ENCODE results near the gene CELF2.
"Not testable (repeated sequence)": the region's sequence is repeated elsewhere in the genome, so short reads cannot be mapped to it uniquely, and the experiment has no call there.

Gene CELF2

GRCh38 chr10:10992072-10992471 lies 25.6 kb upstream of the CELF2 start:
- H3K27me3 ChIP-seq (ENCODE audit: control insufficient read depth, insufficient read depth, low read length): no peaks in the 10 kb centered on the region
- H3K4me1 ChIP-seq (ENCODE audit: control insufficient read depth, low read depth, low read length): no peaks in the 10 kb centered on the region
- H3K4me3 ChIP-seq (ENCODE audit: low read length): no peak overlapping the region
- H3K27ac ChIP-seq (ENCODE audit: low read length): no peak overlapping the region
- H3K9ac ChIP-seq (ENCODE audit: low read length): no peak overlapping the region
- H3K36me3 ChIP-seq (ENCODE audit: control insufficient read depth, low read depth, low read length): no peaks in the 10 kb centered on the region
- no peaks in the 10 kb centered on the region for H3K9me3 ChIP-seq (ENCODE audit: control insufficient read depth, low read depth, low read length)

DNA sequence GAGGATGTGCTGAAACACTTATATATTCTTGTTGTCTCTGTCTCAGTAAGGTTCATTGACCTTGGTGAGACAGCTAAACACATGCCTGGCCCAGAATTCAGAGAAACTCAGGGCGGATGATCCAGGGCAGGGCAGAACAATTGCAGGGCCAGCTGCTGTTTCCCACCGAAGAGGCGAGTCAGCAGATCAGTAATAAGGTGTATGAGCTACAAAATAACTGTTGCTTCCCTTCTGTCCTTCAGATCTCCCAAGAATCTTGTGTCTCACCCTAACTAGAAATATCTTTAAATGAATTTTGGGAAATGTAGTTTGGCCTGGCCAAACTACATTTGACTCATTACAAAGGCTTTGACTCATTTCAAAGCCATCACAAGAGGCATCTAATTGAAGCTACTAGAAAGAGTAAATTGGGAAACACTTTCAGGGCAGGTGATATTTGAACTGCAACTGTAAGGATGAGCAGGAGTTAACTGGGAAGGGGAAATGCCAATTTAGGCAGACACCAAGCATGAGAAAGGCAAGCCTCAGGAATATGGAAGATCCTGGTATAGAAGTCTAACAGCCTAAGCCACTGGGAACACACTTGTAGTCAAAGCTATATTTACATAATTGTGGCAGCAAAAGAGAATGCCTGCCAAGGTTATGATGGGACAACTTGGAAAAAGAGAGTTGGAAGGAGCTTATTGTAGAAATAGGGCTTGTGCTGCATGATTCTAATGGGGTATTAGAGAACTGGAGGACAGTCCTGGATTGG lies 24.5 kb upstream of the CELF2 start:
- no peaks in the 10 kb centered on the region for H3K27me3 ChIP-seq (ENCODE audit: control insufficient read depth, insufficient read depth, low read length)
- H3K4me1 ChIP-seq (ENCODE audit: control insufficient read depth, low read depth, low read length): no peaks in the 10 kb centered on the region
- H3K9me3 ChIP-seq (ENCODE audit: control insufficient read depth, low read depth, low read length): no peaks in the 10 kb centered on the region
- H3K27ac ChIP-seq (ENCODE audit: low read length): no peak overlapping the region
- H3K9ac ChIP-seq (ENCODE audit: low read length): no peak overlapping the region
- no peak overlapping the region for H3K4me3 ChIP-seq (ENCODE audit: low read length)
- no peaks in the 10 kb centered on the region for H3K36me3 ChIP-seq (ENCODE audit: control insufficient read depth, low read depth, low read length)

- H3K4me1 ChIP-seq (ENCODE audit: control insufficient read depth, low read depth, low read length): no peaks in the 10 kb centered on the region
- no peak overlapping the region for H3K9ac ChIP-seq (ENCODE audit: low read length)
- no peaks in the 10 kb centered on the region for H3K27me3 ChIP-seq (ENCODE audit: control insufficient read depth, insufficient read depth, low read length)
- no peak overlapping the region for H3K4me3 ChIP-seq (ENCODE audit: low read length)
- no peaks in the 10 kb centered on the region for H3K9me3 ChIP-seq (ENCODE audit: control insufficient read depth, low read depth, low read length)
- H3K27ac ChIP-seq (ENCODE audit: low read length): no peak overlapping the region
- H3K36me3 ChIP-seq (ENCODE audit: control insufficient read depth, low read depth, low read length): no peaks in the 10 kb centered on the region
These were observed 23.9 kb upstream of the CELF2 start for GRCh38 chr10:10993785-10994184.

GRCh38 chr10:10994360-10994759 lies 23.3 kb upstream of the CELF2 start:
- H3K27ac ChIP-seq (ENCODE audit: low read length): no peak overlapping the region
- no peak overlapping the region for H3K9ac ChIP-seq (ENCODE audit: low read length)
- H3K4me3 ChIP-seq (ENCODE audit: low read length): no peak overlapping the region
- H3K9me3 ChIP-seq (ENCODE audit: control insufficient read depth, low read depth, low read length): no peaks in the 10 kb centered on the region
- H3K4me1 ChIP-seq (ENCODE audit: control insufficient read depth, low read depth, low read length): no peaks in the 10 kb centered on the region
- H3K36me3 ChIP-seq (ENCODE audit: control insufficient read depth, low read depth, low read length): no peaks in the 10 kb centered on the region
- no peaks in the 10 kb centered on the region for H3K27me3 ChIP-seq (ENCODE audit: control insufficient read depth, insufficient read depth, low read length)

DNA sequence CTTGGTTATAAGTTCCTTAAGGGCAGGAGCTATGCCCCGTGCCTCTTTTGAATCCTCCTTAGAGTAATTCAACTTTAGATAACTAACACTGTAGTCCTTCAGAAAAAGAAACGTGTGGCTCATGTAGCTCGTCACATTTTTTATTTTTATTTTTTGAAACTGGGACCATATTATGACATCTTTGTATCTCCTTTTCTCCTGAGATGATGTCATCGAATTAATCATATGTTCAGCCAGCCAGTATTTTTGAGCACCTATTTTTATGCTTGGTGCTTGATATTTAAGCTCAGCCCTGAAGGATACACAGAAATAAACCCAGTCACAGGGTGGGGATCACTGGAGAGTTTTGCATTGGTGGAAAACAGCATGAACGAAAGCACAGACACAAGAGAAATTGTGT lies 22.6 kb upstream of the CELF2 start:
- Histone ChIP-seq H3K27ac (ENCODE audit: low read length) (no peak overlapping the region), H3K4me3 (ENCODE audit: low read length) (no peak overlapping the region), H3K27me3 (ENCODE audit: control insufficient read depth, insufficient read depth, low read length) (no peaks in the 10 kb centered on the region), H3K9ac (ENCODE audit: low read length) (no peak overlapping the region), H3K4me1 (ENCODE audit: control insufficient read depth, low read depth, low read length) (no peaks in the 10 kb centered on the region), H3K36me3 (ENCODE audit: control insufficient read depth, low read depth, low read length) (no peaks in the 10 kb centered on the region), H3K9me3 (ENCODE audit: control insufficient read depth, low read depth, low read length) (no peaks in the 10 kb centered on the region)

DNA sequence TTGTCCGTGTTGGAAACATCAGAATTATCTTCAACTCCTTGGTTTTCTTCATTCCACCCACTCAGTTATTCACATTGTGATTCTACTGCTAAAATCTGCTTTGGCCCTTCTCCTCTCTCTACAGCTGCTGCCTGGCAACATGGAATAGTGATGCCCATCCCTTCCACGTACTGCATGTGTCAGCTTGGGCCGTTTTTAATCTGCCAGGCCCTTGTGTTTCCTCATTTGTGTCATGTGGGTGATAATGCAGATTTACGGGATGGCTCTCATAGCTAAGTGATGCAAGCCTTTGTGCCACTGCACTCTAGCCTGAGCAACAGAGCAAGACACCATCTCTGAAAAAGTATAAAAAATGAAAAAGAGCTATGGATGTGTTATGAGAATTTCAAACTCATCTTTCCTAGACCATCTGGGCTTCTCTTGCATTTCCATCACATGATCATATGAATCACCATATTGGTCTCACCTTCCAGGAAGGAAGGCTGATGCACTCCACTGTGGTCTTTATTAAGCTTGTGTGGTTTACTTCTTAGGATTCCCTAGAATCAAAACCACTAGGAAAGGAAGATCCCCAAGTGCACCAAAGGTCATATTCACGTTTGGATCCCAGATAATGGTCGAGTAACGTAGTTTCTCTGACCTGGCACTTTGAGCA lies 20.6 kb upstream of the CELF2 start:
- Histone ChIP-seq H3K27me3 (ENCODE audit: control insufficient read depth, insufficient read depth, low read length) (no peaks in the 10 kb centered on the region), H3K9me3 (ENCODE audit: control insufficient read depth, low read depth, low read length) (no peaks in the 10 kb centered on the region), H3K27ac (ENCODE audit: low read length) (no peak overlapping the region), H3K4me1 (ENCODE audit: control insufficient read depth, low read depth, low read length) (peaks cover 1% of the 10 kb centered on the region), H3K9ac (ENCODE audit: low read length) (no peak overlapping the region), H3K4me3 (ENCODE audit: low read length) (no peak overlapping the region), H3K36me3 (ENCODE audit: control insufficient read depth, low read depth, low read length) (no peaks in the 10 kb centered on the region)

DNA sequence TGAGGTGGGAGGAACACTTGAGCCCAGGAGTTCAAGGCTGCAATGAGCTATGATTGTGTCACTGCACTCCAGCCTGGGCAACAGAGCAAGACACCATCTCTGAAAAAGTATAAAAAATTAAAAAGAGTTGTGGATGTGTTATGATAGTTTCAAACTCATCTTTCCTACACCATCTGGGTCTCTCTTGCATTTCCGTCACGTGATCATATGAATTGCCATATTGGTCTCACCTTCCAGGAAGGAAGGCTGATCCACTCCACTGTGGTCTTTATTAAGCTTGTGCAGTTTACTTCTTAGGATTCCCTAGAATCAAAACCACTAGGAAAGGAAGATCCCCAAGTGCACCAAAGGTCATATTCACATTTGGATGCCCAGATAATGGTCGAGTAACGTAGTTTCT lies 18.2 kb upstream of the CELF2 start:
- H3K36me3 ChIP-seq (ENCODE audit: control insufficient read depth, low read depth, low read length); H3K9me3 ChIP-seq (ENCODE audit: control insufficient read depth, low read depth, low read length); H3K4me3 ChIP-seq (ENCODE audit: low read length); H3K27me3 ChIP-seq (ENCODE audit: control insufficient read depth, insufficient read depth, low read length); H3K27ac ChIP-seq (ENCODE audit: low read length); H3K9ac ChIP-seq (ENCODE audit: low read length); H3K4me1 ChIP-seq (ENCODE audit: control insufficient read depth, low read depth, low read length): not testable (repeated sequence)

GRCh38 chr10:11002485-11002884 lies 15.2 kb upstream of the CELF2 start:
- Histone ChIP-seq H3K27me3 (ENCODE audit: control insufficient read depth, insufficient read depth, low read length) (no peaks in the 10 kb centered on the region), H3K9me3 (ENCODE audit: control insufficient read depth, low read depth, low read length) (no peaks in the 10 kb centered on the region), H3K9ac (ENCODE audit: low read length) (no peak overlapping the region), H3K36me3 (ENCODE audit: control insufficient read depth, low read depth, low read length) (no peaks in the 10 kb centered on the region), H3K27ac (ENCODE audit: low read length) (no peak overlapping the region), H3K4me1 (ENCODE audit: control insufficient read depth, low read depth, low read length) (peaks cover 4% of the 10 kb centered on the region), H3K4me3 (ENCODE audit: low read length) (no peak overlapping the region)

DNA sequence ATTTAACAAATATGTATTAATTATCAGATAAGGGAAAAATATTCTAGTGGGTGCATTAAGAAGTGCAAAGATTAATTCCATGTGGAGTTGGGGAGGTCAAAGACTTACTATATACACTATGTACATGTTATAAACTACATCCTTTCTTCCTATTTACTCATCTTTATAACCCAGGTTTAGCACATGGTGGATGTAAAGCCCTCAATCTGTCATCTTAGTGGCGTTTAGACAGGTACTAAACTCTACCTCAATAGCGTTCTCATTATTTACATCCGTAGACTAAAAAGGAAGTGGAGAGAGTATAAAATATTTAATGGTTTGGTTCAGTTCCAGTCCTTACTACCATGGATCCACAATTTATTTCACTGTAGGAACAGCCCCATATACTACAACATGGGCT lies 14.8 kb upstream of the CELF2 start:
- H3K27ac ChIP-seq (ENCODE audit: low read length): no peak overlapping the region
- H3K4me3 ChIP-seq (ENCODE audit: low read length): no peak overlapping the region
- no peak overlapping the region for H3K9ac ChIP-seq (ENCODE audit: low read length)
- H3K4me1 ChIP-seq (ENCODE audit: control insufficient read depth, low read depth, low read length): peaks cover 4% of the 10 kb centered on the region
- no peaks in the 10 kb centered on the region for H3K9me3 ChIP-seq (ENCODE audit: control insufficient read depth, low read depth, low read length)
- H3K36me3 ChIP-seq (ENCODE audit: control insufficient read depth, low read depth, low read length): no peaks in the 10 kb centered on the region
- no peaks in the 10 kb centered on the region for H3K27me3 ChIP-seq (ENCODE audit: control insufficient read depth, insufficient read depth, low read length)

DNA sequence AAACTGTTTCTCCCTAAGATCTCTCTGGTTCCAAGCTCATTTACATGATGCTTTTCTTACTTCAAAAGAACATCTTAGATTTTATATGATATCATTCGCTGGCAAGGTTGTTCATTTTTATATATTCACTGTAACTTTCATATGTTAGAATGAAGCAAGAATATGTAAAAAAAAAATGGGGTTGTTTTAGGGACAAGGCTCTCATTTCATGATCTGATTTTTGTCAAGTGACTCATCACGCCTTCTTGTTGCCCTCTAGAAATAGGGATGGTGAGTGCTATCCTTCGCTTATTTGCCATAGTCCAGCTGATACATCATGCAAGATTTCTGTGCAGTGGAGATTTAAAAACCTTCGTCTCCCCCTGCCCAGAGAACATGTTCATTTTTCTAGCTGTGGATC lies 14.0 kb upstream of the CELF2 start:
- Histone ChIP-seq H3K4me3 (ENCODE audit: low read length) (no peak overlapping the region), H3K27me3 (ENCODE audit: control insufficient read depth, insufficient read depth, low read length) (no peaks in the 10 kb centered on the region), H3K9me3 (ENCODE audit: control insufficient read depth, low read depth, low read length) (no peaks in the 10 kb centered on the region)

DNA sequence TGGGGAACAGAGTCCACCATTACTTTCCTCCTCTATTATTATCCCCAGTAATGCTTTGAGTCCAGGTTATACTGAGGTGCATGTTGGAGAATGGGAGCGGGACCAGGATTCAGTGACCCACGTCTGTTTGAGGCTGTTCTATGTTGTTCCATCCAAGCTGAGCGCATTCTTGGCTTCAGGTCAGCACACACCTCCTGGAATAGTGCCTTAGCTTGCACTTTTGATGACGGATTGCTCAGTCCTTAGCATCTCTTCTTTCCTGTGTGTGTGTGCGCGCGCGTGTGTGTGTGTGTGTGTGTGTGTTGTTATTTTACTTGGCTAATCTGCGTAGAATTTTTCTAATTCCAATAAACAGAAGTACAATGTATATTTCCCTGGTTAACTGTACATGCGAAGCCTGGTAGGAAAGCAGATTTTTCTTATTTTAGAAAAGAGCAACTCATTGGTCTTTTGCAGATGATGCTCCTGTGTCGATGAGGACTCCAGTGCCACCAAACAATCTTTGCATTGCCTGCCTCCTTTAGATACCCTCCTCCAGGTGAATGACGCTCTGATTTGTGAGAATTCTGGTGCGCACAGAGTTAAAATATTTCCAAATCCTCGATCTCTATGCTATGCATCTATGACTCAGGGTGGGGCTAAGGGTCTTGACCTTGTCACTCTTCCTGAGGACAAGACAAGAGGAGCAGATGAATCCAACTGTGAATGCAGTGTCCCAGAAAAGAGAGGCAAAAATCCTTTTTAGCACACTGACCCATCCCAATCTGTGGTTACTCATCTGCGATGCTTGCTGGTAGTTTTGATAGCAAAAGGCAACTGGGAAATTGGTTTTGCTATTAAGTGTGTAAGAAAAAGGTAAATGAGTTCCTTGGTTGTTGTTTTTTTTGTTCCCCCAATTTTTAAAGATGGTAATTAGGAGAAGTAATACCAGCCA lies 13.3 kb upstream of the CELF2 start:
- Histone ChIP-seq H3K27me3 (ENCODE audit: control insufficient read depth, insufficient read depth, low read length) (no peaks in the 10 kb centered on the region), H3K36me3 (ENCODE audit: control insufficient read depth, low read depth, low read length) (no peaks in the 10 kb centered on the region), H3K4me3 (ENCODE audit: low read length) (no peak overlapping the region), H3K9me3 (ENCODE audit: control insufficient read depth, low read depth, low read length) (no peaks in the 10 kb centered on the region), H3K4me1 (ENCODE audit: control insufficient read depth, low read depth, low read length) (peaks cover 4% of the 10 kb centered on the region), H3K27ac (ENCODE audit: low read length) (no peak overlapping the region), H3K9ac (ENCODE audit: low read length) (no peak overlapping the region)

More for the DNA sequence above, 14.0 kb upstream of the CELF2 start:
- Histone ChIP-seq H3K9ac (ENCODE audit: low read length) (no peak overlapping the region), H3K36me3 (ENCODE audit: control insufficient read depth, low read depth, low read length) (no peaks in the 10 kb centered on the region), H3K4me1 (ENCODE audit: control insufficient read depth, low read depth, low read length) (peaks cover 4% of the 10 kb centered on the region), H3K27ac (ENCODE audit: low read length) (no peak overlapping the region)
